ENCODE data around the gene KLHL18.
"Not testable (repeated sequence)": the region's sequence is repeated elsewhere in the genome, so short reads cannot be mapped to it uniquely, and the experiment has no call there.

The KLHL18 gene

DNA sequence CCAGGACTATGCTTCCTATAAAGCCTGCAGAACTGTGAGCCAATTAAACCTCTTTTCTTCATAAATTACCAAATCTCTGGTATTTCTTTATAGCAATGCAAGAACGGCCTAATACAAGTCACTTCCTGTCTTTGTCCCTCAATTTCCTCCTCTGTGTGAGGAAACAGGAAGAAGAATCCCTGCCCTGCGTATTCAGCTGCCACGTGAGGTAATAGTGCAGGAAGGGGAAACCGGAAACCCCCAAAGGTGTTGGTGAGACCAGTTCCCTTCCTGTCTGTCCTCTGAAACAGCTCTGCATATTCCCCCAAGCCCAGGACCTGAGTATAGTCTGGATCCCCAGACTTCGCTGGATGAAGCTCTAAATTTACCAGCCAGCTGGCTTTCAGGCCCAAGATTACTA lies 80.0 kb downstream of the KLHL18 start:
- DNase-seq (ENCODE audit: low read depth, low spot score), result no peak

DNA sequence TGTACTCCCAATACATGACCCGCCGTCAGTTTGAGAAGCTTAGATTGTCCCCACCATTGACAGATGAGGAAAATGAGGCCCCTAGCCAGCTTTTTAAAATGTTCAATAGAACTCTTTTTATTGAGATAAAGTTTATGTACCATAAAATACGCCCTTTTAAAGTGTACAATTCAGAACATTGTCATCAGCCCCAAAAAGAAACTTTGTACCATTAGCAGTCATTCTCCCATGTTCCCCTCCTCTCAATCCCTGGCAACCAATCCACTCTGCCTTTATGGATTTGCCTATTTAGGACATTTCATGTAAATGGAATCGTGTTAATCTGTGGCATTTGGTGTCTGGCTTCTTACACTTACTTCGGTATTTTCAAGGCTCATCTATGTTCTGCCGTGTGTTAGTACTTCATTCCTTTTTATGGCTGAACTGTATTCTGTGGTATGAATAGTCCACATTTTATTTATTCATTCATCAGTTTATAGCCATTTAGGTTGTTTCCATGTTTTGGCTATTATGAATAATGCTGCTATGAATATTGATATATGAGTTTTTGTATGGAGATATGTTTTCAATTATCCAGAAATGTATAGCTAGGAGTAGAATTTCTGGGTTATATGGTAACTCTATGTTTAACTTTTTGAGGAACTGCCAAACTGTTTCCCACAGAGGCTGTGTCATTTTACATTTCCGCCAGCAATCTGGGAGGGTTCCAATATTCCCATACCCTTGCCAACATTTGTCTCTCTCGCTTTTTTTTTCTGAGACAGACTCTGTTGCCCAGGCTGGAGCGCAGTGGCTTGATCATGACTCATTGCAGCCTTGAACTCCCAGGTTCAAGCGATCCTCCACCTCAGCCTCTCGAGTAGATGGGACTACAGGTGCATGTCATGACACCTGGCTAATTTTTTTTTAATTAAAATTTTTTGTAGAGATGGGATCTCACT lies 82.7 kb downstream of the KLHL18 start:
- DNase-seq (ENCODE audit: low read depth, low spot score), result no peak

DNA sequence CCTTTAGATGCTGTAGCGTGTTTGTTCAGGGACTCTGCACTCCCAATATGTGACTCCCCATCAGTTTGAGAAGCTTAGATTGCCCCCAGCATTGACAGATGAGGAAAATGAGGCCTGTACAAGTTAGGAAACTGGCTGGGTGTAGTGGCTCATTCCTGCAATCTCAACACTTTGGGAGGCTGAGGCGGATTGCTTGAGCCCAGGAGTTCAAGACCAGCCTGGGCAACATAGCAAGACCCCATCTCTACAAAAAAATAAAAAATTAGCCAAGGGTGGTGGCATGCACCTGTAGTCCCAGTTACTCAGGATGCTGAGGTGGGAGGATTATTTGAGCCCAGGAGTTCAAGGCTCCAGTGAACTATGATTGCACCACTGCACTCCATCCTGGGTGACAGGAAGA lies 84.1 kb downstream of the KLHL18 start:
- DNase-seq (ENCODE audit: low read depth, low spot score), result no peak

DNA sequence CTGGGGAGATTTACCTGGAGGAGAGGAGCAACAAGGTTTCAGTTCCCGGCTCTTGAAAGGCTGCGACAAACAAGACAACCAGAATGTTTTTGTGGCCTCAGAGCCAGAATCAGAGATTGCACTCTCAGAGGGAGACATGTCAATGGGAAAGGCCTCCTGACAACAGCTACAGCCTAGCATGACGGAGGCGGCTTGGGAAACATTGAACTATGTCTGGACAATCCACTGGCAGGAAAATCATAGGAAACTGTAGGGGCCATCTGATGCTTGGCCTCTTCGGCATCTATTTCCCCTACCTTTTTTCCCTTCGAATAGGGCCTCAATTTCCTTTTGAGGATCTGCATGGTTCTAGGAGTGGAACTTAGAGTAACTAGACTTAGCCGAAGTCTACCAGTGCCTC lies 84.9 kb downstream of the KLHL18 start:
- DNase-seq (ENCODE audit: low read depth, low spot score), result no peak

DNA sequence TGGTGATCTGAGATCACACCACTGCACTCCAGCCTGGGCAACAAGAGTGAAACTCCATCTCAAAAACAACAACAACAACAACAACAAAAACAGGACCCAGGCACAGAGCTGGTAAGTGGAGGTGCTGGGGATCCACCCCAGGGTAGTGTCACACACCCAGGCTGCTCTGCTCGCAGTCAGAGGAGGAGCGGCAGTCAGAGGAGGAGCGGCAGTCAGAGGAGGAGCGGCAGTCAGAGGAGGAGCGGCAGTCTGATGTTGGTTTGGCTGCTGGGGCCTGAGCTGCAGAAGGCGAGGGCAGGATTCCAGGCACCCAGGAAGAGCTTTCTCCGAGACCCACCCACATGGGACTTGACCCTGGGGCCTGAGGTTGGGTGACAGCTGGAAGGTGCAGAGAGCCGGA lies 87.3 kb downstream of the KLHL18 start:
- not testable (repeated sequence) for DNase-seq (ENCODE audit: low read depth, low spot score)

DNA sequence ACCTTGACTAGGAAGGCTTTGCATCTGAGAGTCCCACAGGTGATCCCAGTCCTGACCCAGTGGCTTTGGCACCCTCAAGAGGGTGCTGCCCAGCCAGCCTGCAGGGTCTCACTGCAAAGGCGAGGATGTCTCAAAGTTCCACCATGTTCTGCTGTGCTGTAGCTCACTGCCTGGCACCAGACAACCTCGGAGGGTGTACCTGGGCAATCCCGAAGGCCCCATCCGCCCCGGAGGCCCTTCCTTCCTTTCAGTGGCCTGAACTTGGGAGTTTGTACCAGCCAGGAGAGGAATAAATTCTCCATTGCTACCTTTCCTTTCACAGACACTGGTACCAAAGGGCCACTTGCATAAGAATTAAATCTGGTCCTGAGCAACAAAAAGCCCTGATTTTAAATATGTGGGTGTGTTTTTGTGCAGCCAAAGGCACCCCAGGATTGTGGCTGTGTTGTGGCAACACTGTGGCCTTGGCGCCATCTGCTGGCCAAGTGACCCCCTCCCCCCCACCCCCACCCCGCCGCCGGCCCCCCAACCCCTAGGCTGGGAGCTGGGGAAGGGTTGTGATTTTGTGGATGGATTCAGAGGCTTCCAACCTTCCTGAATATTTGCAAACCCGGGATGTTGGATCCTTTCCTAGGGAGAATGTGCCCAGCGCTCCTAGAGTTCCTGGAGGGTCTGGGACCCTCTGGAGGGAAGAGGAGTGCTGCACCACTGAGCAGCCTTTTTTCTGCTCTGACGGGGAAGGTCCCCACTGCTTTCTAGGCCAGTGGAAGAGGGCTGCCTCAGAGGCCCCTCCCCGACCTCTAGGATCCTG lies 88.3 kb downstream of the KLHL18 start:
- DNase-seq (ENCODE audit: low read depth, low spot score), result no peak

DNA sequence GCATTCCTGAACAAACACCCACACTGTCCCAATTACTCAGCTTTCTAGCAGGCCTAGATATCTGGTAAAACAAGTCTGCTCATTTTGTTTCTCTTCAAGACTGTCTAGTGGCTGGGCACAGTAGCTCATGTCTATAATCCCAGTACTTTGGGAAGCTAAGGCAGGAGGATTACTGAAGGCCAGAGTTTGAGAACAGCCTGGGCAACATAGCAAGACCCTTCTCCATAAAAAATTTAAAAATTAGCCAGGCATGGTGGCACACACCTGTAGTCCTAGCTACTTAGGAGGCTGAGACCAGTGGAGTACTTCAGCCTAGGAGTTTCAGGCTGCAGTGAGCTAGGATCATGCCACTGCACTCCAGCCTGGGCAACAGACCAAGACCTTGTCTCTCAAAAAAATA lies 91.8 kb downstream of the KLHL18 start:
- no peak for DNase-seq (ENCODE audit: low read depth, low spot score)

DNA sequence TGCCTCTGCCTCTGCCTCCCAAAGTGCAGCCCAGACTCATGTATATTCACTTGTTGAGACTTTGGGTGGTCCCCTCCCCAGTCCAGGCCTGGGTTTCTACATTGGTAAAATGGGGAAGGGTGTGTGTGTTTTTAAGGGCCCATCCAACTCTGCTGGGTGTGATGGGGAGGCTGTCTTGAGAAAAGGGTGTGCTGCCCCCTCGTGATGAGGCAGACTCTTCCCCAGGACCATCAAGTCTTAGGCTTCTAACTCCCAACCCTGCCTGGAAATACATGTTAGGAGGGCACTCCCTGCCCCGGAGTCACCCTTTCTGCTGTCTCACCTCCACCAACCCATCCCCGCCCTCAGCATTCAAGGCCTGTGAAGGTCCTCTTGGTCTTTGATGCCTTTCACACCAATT lies 93.6 kb downstream of the KLHL18 start:
- DNase-seq (ENCODE audit: low read depth, low spot score), result no peak

DNA sequence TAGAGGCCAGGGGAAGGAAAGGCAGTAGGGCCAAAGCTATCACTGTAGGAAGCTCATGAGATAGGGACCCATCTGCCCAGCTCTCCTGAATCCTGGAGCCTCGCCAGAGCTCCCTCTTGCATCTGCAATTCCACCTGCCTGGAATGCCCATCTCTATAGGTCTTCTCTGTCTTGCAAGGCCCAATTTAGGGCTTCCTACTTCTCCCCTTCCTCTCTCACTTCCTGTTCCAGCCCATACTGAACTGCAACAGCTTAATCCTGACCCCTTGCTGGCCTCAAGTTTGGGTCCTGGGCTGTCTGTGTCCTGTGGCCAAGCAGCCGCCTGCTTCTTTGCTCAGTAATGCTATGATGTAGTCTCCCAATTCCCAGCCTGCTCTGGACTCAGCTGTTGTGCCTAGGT lies 94.4 kb downstream of the KLHL18 start:
- no peak for DNase-seq (ENCODE audit: low read depth, low spot score)

DNA sequence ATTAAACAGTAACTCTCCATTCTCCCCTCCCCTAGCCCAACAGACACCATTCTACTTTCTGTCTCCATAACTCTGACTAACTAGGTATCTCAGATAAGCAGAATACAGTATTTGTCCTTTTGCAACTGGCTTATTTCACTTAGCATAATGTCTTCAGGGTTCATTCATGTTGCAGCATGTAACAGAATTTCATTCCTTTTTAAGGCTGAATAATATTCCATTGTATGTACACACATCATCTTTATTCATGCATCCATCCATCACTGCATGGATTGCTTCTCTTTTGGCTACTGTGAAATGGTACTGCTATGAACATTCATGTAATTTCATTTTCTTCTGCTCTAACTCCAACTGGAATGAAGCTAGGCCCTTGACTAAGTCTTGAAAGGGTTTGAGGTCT lies 96.1 kb downstream of the KLHL18 start:
- no peak for DNase-seq (ENCODE audit: low read depth, low spot score)

DNA sequence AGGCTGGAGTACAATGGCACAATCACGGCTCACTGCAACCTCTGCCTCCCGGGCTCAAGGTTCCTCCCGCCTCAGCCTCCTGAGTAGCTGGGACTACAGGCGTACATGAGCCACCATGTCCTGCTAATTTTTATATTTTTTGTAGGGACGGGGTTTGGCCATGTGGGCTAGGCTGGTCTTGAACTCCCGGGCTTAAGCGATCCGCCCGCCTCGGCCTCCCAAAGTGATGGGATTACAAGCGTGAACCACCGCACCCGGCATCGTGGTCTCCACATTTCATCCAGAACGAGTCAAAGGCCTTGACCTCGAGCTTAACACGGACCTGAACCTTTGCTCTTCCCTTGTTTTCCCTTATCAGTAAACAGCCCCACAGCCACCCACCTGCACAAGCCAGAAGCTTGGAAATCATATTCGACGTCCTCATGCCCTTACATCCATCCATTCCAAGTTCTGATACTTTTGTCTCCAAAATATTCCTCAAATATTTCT lies 96.7 kb downstream of the KLHL18 start:
- no peak for DNase-seq (ENCODE audit: low read depth, low spot score)

DNA sequence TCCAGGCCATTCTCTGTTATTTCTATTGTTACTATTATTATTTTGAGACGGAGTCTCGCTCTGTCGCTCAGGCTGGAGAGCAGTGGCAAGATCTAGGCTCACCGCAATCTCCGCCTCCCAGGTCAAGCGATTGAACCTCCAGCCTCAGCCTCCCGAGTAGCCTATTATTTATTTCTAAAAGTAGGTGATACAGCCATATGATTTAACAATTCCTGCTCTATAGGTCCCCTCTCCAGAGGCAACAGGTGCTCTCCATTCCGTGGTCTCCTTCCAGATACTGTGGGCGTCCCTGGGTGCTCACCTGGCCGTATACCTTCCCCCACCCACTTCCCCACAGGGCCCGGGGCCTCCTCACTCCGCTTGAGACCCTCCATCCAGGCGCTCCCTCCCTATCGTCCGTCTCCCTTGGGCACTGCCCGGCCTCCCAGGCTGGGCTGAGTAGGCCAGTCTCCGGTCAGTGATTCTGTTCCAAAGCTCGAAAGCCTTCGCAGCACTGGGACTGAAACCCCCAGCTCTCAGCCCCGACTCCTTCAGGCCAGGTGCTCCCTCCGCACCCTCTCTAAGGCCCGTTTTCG lies 97.4 kb downstream of the KLHL18 start:
- no peak for DNase-seq (ENCODE audit: low read depth, low spot score)

DNA sequence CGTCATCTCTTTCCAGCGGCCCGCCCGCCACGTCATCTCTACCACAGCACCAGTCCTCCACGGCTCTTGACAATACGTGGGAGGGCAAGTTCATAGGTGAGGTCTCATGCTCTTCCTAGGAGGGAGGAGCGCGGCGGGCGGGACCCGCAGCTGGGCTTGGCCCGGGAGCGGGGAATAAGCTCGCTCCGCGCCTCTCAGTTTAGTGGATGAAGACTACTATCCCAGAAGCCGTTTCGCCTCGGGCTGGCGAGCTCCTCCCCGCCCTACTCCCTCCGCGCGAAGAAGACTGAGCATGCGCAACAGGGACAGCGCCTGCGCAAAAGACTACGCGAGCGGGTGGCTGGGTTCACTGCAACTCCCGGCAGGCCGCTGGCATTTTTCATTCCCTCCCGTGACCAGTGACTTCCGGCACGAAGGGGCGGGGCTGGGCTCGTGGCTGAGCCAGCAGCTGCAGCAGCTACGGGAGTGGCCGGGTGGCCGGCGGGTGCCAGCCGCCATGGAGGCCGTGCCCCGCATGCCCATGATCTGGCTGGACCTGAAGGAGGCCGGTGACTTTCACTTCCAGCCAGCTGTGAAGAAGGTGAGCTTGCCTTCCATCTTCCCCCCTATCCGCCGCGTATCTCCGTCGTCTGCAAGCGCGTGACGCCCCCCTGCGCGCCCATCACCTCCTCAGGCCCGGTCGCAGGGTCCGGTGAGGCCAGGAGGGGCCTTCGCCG lies 98.0 kb downstream of the KLHL18 start, which contains the start of gene PTPN23:
Gene PTPN23, plus strand, starts transcription at position 421 of the 716 bp plus-strand sequence. Its CDS starts 76 bp downstream, at position 497.
- DNase-seq (ENCODE audit: low read depth, low spot score), result peak; percentile 96

DNA sequence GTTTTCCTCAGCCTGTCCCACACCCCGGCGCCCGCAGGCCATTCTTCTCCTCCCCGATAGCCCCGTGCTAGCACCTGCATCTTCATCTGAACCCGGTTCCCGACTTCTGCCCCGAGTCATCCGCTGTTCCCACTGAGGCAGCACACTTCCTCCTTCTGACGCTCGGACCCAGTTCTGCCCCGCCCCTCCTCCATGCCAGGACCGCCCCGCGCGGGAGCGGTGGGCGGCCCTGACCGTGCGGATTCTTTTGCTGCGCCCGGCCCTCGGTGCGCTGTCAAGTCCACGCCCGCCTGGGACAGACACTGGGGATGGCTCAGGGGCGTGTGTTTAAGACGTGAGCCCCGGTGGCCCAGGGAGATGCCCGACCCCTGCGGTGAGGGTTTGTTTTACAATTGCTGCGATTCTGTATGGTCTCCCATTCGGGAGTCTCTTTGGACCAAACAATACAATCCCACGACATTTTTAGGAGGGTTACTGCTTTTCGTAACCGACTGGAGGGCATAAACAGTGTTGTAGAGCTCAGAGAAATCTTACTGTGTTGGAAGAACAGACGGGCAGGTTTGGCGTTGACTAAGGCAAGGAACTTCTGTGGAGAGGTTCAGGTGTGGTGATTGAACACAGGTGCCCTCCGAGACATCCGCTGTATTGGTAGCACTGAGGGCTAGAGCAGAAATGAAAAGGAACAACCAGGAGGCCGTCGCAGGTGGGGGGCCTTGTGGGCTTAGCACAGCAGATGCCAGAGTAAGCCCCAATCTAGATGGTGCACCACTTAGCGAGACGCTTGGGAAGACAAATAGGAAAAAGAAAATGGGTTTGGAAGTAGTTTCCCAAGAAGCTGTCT lies 98.8 kb downstream of the KLHL18 start:
- DNase-seq (ENCODE audit: low read depth, low spot score), result peak; percentile 63

DNA sequence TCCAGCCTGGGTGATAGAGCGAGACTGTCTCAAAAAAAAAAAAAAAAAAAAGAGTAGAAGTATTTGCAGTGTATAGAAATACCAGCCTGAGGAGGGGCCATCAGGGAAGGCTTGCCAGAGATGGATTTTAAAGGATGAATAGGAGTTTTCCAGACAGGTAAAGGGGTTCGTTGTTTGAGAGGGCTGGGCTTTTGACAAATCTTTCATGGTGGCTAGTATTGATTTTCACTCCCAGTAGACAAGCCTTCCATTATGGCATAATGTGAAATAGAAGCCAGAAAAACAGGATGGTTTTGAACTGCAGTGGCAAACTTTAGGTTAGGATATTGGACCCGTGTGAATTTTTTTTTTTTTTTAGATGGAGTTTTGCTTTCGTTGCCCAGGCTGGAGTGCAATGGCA lies 101.7 kb downstream of the KLHL18 start:
- DNase-seq (ENCODE audit: low read depth, low spot score), result no peak

DNA sequence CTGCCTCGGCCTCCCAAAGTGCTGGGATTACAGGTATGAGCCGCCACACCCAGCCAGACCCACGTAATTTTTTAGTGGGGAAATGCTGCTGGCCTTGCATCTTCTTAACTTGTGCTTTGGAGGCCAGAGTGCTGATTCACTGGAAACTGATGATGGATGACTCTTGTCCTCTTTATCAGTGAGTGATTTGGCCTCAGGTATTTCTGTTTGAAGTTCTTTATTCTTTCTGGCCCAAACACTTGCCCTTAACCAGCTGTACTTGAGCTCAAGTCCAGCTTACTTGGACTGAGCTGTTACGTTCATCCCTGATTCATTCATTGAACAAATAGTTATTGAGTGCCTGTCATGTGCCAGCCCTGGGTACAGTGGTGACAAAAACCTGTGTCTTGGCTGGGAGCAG lies 102.3 kb downstream of the KLHL18 start:
- DNase-seq (ENCODE audit: low read depth, low spot score), result no peak

DNA sequence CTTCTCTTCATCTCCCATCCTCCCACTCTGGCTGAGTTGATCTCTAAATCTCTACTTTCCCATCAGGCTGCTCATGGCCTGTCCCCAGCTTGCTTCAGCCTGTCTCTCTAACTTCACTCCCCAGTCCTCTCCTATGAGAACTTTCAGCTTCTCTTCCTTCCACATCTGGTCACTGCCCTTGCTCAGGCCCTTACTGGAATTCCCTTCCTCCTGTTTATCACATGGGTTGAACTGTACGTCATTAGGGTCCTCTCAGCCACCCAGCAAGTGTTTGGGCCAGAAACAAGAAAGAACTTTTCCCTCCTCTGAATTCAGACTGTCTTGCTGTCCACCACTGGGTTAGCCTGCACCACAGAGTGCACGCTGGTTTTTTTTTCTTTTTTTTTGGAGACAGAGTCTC lies 103.1 kb downstream of the KLHL18 start:
- DNase-seq (ENCODE audit: low read depth, low spot score), result no peak

DNA sequence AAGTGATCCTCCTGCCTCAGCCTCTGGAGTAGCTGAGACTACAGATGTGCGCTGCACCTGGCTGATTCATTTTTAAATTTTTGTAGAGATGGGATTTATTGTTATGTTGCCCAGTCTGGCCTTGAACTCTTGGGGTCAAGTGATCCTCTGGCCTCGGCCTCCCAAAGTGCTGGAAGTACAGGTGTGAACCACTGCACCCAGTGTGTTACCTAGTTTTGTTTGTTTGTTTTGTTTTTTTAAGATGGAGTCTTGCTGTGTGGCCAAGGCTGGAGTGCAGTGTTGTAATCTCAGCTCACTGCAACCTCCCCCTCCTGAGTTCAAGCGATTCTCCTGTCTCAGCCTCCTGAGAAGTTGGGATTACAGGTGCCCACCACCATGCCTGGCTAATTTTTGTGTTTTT lies 110.2 kb downstream of the KLHL18 start:
- DNase-seq (ENCODE audit: low read depth, low spot score), result no peak

DNA sequence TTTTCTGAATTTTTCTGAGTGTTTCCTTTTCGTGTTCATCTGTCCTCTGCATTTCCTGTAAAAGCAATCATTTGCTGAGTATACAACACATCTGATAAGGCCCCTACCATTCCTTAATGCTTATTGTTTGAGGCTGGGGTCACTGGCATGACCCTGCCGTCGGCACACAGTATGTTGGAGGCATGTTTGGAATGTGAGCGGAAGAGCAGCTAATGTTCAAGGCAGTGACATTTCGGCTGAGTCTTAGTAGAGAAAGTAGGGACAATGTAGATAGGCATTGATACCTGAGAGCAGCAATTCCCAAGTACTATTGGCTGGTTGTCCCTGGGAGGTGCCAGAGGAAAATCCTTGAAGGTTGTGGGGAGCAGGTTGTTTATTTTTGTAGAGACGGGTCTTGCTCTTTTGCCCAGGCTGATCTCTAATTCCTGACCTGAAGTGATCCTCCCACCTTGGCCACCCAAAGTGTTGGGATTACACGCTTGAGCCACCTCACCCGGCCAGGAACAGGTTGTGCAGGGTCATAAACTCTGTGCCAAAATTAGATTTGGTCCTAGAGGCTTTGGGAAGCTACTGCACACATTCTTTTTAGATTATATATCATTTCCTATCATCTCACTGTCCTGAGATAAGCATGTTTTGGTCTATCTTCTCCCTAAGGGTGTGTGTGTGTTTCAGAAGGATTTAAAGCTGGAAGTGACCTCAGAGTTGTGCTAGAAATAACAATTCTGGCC lies 111.6 kb downstream of the KLHL18 start:
- no peak for DNase-seq (ENCODE audit: low read depth, low spot score)

DNA sequence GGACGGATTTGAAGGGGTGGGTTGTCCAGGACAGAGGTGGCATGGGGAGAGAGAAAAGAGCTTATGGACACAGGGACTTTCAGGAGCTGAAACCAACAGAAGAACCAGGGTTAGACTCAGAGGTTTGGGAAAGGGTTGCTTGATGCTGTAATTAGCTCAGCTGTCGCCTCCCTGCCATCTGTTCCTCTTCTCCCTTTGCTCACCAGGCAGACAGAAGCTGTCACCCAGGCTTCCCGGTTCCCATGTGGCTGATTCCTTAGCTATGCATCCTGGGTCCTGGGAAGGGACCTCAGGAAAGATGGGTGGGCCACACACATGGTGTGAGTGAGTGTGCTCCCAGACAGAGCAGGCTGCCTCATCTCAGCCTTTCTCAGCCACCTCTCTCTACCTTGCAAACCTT lies 112.1 kb downstream of the KLHL18 start:
- no peak for DNase-seq (ENCODE audit: low read depth, low spot score)

Measured in brain pericyte (primary cell).